HepG2 (cell line): ENCODE measurements around the gene SMARCC1. TPM values are rescaled to one million over a fixed set of nuclear protein-coding genes. Genes with fewer than 3 reads are reported as not detected.

ENCODE experiments used
- ATAC-seq: fragments of 200-7000 bp; cut with Tn5 transposase; 3 replicates; pipeline ENCODE4 v1.9.1; 2020; ENCODE audit warnings: mild to moderate bottlenecking, moderate library complexity
- BruUV-seq: library from RNA; stranded (reverse); fragments of 400-500 nt; replicated peaks from 2 replicates; lab custom pipeline; 2021; lab: Mats Ljungman, UMichigan
- CTCF ChIA-PET: fragments of 300-600 bp; formaldehyde crosslinking; extraction: SDS; loops from one replicate; lab custom pipeline; 2021; ENCODE audit warnings: low total read pairs, inconsistent platforms, low intra/inter-chr PET ratio; lab: Yijun Ruan, JAX
- POLR2A ChIA-PET: fragments of 350-600 bp; sonication (Branson Sonifier 250); formaldehyde crosslinking; loops from one replicate; lab custom pipeline; 2020; ENCODE audit warnings: antibody characterized with exemption, inconsistent platforms; lab: Yijun Ruan, JAX
- DNase-seq: peaks from one replicate; pipeline ENCODE4 v3.0.0-alpha.2; 2015; ENCODE audit warnings: low spot score
- FAIRE-seq: peaks from 3 replicates; lab custom pipeline; 2011; peaks lifted over from hg19 to GRCh38; lab: Jason Lieb, UNC
- H2AFZ ChIP-seq: one replicate; pipeline ENCODE4 v1.6.1; 2011; ENCODE audit warnings: low read length, inconsistent platforms
- H3K27ac ChIP-seq: fragments of 300-600 bp; 3 replicates; pipeline ENCODE4 v1.8.0; 2011; ENCODE audit warnings: mixed run types, mild to moderate bottlenecking, mixed read lengths, low read length, inconsistent platforms; ENCODE audit not compliant: insufficient read depth; ENCODE audit errors: extremely low read length
- H3K27me3 ChIP-seq, 2 experiments: fragments of 200-600 bp in 1 of 2; 2 replicates in 1 of 2; 3 replicates in 1 of 2; pipeline versions ENCODE4 v1.6.0 to v1.8.0; 2011; ENCODE audit warnings: low read length in 2 of 2, mild to moderate bottlenecking in 2 of 2, moderate library complexity in 2 of 2, inconsistent platforms in 1 of 2; ENCODE audit not compliant: insufficient read depth in 2 of 2, control insufficient read depth in 1 of 2
- H3K36me3 ChIP-seq, 2 experiments: fragments of 200-600 bp in 1 of 2; replicated peaks in 1 of 2; 2 replicates in 1 of 2; 3 replicates in 1 of 2; pipeline versions ENCODE4 v1.5.1 to v1.8.0; 2011; ENCODE audit warnings: low read length in 2 of 2, inconsistent platforms in 1 of 2; ENCODE audit not compliant: insufficient read depth in 2 of 2, control insufficient read depth in 1 of 2
- H3K4me1 ChIP-seq: 2 replicates; pipeline ENCODE4 v1.5.1; 2012; ENCODE audit warnings: low read length, inconsistent platforms; ENCODE audit not compliant: insufficient read depth
- H3K4me2 ChIP-seq: 2 replicates; pipeline ENCODE4 v1.6.0; 2011; ENCODE audit warnings: low read depth, low read length, inconsistent platforms
- H3K4me3 ChIP-seq, 3 experiments: fragments of 200-600 bp in 1 of 3; sonication (generic), shearing (Covaris generic) in 1 of 3; replicated peaks in 1 of 3; 2 replicates each; pipeline ENCODE4 v1.5.1; 2011 to 2016; ENCODE audit warnings: low read length in 3 of 3, inconsistent platforms in 2 of 3, low read depth in 2 of 3, mild to moderate bottlenecking in 2 of 3, control low read depth in 1 of 3, mixed read lengths in 1 of 3; ENCODE audit not compliant: insufficient read depth in 1 of 3
- H3K79me2 ChIP-seq: one replicate; pipeline ENCODE4 v1.6.1; 2011; ENCODE audit warnings: low read length, inconsistent platforms; ENCODE audit not compliant: insufficient read depth
- H3K9ac ChIP-seq: 2 replicates; pipeline ENCODE4 v1.6.0; 2011; ENCODE audit warnings: mild to moderate bottlenecking, low read depth, low read length, inconsistent platforms; ENCODE audit not compliant: insufficient read depth
- H3K9me3 ChIP-seq: 2 replicates; pipeline ENCODE4 v1.5.1; 2012; ENCODE audit warnings: mild to moderate bottlenecking, low read length
- H4K20me1 ChIP-seq: 2 replicates; pipeline ENCODE4 v1.6.0; 2011; ENCODE audit warnings: inconsistent platforms, mild to moderate bottlenecking, low read length, moderate library complexity; ENCODE audit not compliant: insufficient read depth
- ATF5 ChIP-seq: sonication (generic); formaldehyde crosslinking; IDR thresholded peaks from 2 replicates; pipeline ENCODE4 v1.4.0; 2020; ENCODE audit warnings: mild to moderate bottlenecking, low read depth, missing genetic modification reagents
- HIVEP1 ChIP-seq: sonication (generic); formaldehyde crosslinking; IDR thresholded peaks from 2 replicates; pipeline ENCODE4 v1.4.0; 2020; ENCODE audit warnings: mild to moderate bottlenecking, missing genetic modification reagents
- HNRNPUL1 ChIP-seq: fragments of 200-400 bp; formaldehyde crosslinking; IDR thresholded peaks from 2 replicates; pipeline ENCODE4 v1.6.1; 2017; ENCODE audit warnings: low read depth, mild to moderate bottlenecking, low read length, moderate library complexity
- IKZF1 ChIP-seq: fragments of 450-650 bp; IDR thresholded peaks from 2 replicates; pipeline ENCODE4 v1.7.1; 2016
- JUN ChIP-seq: sonication (generic); formaldehyde crosslinking; IDR thresholded peaks from 2 replicates; pipeline ENCODE4 v1.4.0; 2020; ENCODE audit warnings: mild to moderate bottlenecking, missing genetic modification reagents
- JUNB ChIP-seq: sonication (generic); formaldehyde crosslinking; IDR thresholded peaks from 2 replicates; pipeline ENCODE4 v1.8.0; 2022; ENCODE audit warnings: missing genetic modification reagents, mild to moderate bottlenecking, borderline replicate concordance
- MAFK ChIP-seq, 2 experiments: IDR thresholded peaks in 1 of 2; conservative IDR thresholded peaks in 1 of 2; 2 replicates each; pipeline ENCODE4 v1.6.1; 2011; ENCODE audit warnings: improper control_type of control experiment in 2 of 2, low read length in 2 of 2
- MAZ ChIP-seq, 2 experiments: sonication (generic) in 1 of 2; formaldehyde crosslinking in 1 of 2; IDR thresholded peaks; 2 replicates each; pipeline versions ENCODE4 v1.5.0 to v1.6.1; 2012 to 2020; ENCODE audit warnings: low read depth in 2 of 2, mild to moderate bottlenecking in 2 of 2, borderline replicate concordance in 1 of 2, improper control_type of control experiment in 1 of 2, low read length in 1 of 2, missing genetic modification reagents in 1 of 2, moderate library complexity in 1 of 2
- MTF1 ChIP-seq: sonication (generic); formaldehyde crosslinking; IDR thresholded peaks from 2 replicates; pipeline ENCODE4 v1.5.0; 2020; ENCODE audit warnings: missing genetic modification reagents
- MYC ChIP-seq: sonication (generic); formaldehyde crosslinking; IDR thresholded peaks from 2 replicates; pipeline ENCODE4 v1.9.0; 2021; ENCODE audit warnings: missing genetic modification reagents, borderline replicate concordance
- PHB2 ChIP-seq: fragments of 450-650 bp; IDR thresholded peaks from 2 replicates; pipeline ENCODE4 v1.6.1; 2018; ENCODE audit not compliant: partially characterized antibody
- RFX5 ChIP-seq: IDR thresholded peaks from 2 replicates; pipeline ENCODE4 v1.6.1; 2011; ENCODE audit warnings: low read depth, low read length, improper control_type of control experiment
- SALL2 ChIP-seq: sonication (generic); formaldehyde crosslinking; IDR thresholded peaks from 2 replicates; pipeline ENCODE4 v1.8.1; 2023; ENCODE audit warnings: mild to moderate bottlenecking, missing genetic modification reagents, inconsistent platforms
- SKI ChIP-seq: fragments of 450-650 bp; IDR thresholded peaks from one replicate; pipeline ENCODE4 v1.6.1; 2018; ENCODE audit warnings: mild to moderate bottlenecking; ENCODE audit not compliant: partially characterized antibody
- SMAD1 ChIP-seq: sonication (generic); formaldehyde crosslinking; IDR thresholded peaks from 2 replicates; pipeline ENCODE4 v1.4.0; 2020; ENCODE audit warnings: missing genetic modification reagents, low read depth, mild to moderate bottlenecking, borderline replicate concordance
- SRF ChIP-seq: IDR thresholded peaks from 2 replicates; pipeline ENCODE4 v1.6.1; 2011; ENCODE audit warnings: mild to moderate bottlenecking, low read depth, low read length, moderate library complexity
- ZNF512 ChIP-seq: sonication (generic); formaldehyde crosslinking; IDR thresholded peaks from 2 replicates; pipeline ENCODE4 v1.4.0; 2020; ENCODE audit warnings: mild to moderate bottlenecking, missing genetic modification reagents
- ZNF543 ChIP-seq: sonication (generic); formaldehyde crosslinking; IDR thresholded peaks from 2 replicates; pipeline ENCODE4 v1.4.0; 2020; ENCODE audit warnings: mild to moderate bottlenecking, missing genetic modification reagents
- WGBS: methylation state at CpG from one replicate; pipeline ENCODE4 v1.1.6; 2017; ENCODE audit warnings: low lambda C conversion rate; 5-methylcytosine and 5-hydroxymethylcytosine counted together
- in situ Hi-C: cut with HindIII; loops from 2 replicates; pipeline ENCODE4 v1.10.0; 2017; ENCODE audit warnings: low pct_unique_long_range_greater_than_20kb; ENCODE audit not compliant: extremely low pct_ligation_motif_present
- intact Hi-C: fragments of 100-400 bp; cut with micrococcal nuclease; formaldehyde crosslinking; loops from one replicate; pipeline ENCODE4 v1.10.0; 2022; ENCODE audit not compliant: unreplicated experiment
- polyA plus RNA-seq, 8 experiments: library from polyadenylated mRNA; depleted of rRNA in 3 of 8; stranded (reverse) in 7 of 8; unstranded in 1 of 8; fragments of >200 nt; fragmentation: Illumina TruSeq in 4 of 8; extraction: Trizol in 4 of 8; gene quantifications; 2 replicates each; pipeline versions ENCODE4 v1.2.1 to v1.2.3, GENCODE V29; 2011 to 2016; ENCODE audit warnings: low read depth in 4 of 8, missing spikeins in 1 of 8, mixed read lengths in 1 of 8; ENCODE audit not compliant: insufficient read depth in 1 of 8
- total RNA-seq, 5 experiments: library from RNA; depleted of rRNA; stranded (reverse); fragments of >200 nt; fragmentation: Illumina TruSeq; extraction: Trizol; gene quantifications; 2 replicates each; pipeline ENCODE4 v1.2.3, GENCODE V29; 2016; ENCODE audit warnings: low read depth in 1 of 5

SMARCC1 gene
- total and polyA plus RNA-seq, 2 of the 13 experiments (the other 11 are each of a cell fraction or from before 2014, with no cell fraction given): 47.9 to 58.4 TPM

- no TSS peak for BruUV-seq
- WGBS: 99% methylated on average over 4 of the region's 4 CpGs
- in situ Hi-C loops (no loop called here), intact Hi-C loops (no loop called here)
- Histone ChIP-seq H4K20me1 (no peaks in the 10 kb centered on the region), H3K4me3 (no peak overlapping the region), H3K4me2 (no peak overlapping the region), H3K9me3 (no peaks in the 10 kb centered on the region), H2AFZ (no peak overlapping the region), H3K27me3 (no peaks in the 10 kb centered on the region), H3K27ac (no peak overlapping the region), H3K36me3 (peaks cover 7 to 63% of the 10 kb centered on the region in 2 experiments), H3K79me2 (peaks cover 2% of the 10 kb centered on the region), H3K9ac (no peak overlapping the region), H3K4me1 (no peaks in the 10 kb centered on the region)
- no peak for ATAC-seq
- ChIA-PET POLR2A (no interaction called here), CTCF (no interaction called here)
- TF ChIP-seq ATF5 (CRISPR knock-in tag): no peak
- no peak for TF ChIP-seq HIVEP1 (CRISPR knock-in tag)
- TF ChIP-seq JUNB: no peak
- TF ChIP-seq JUN: no peak
- no peak for TF ChIP-seq RFX5
- TF ChIP-seq IKZF1: no peak
- TF ChIP-seq HNRNPUL1: no peak
- TF ChIP-seq SKI: no peak
- no peak for TF ChIP-seq MAFK (conservative IDR thresholded peaks at IDR 0.05 in 1 of 2, IDR thresholded peaks at IDR 0.05 in 1 of 2; ENCODE audit: low read length in 2 of 2)
- no peak for TF ChIP-seq PHB2
- TF ChIP-seq SALL2 (CRISPR knock-in tag): no peak
- no peak for TF ChIP-seq MYC (CRISPR knock-in tag)
- TF ChIP-seq SMAD1: no peak
- no peak for TF ChIP-seq MTF1
- no peak for TF ChIP-seq ZNF543
- no peak for TF ChIP-seq SRF
- TF ChIP-seq ZNF512 (CRISPR knock-in tag): no peak
- TF ChIP-seq MAZ (IDR thresholded peaks at IDR 0.05; ENCODE audit: borderline replicate concordance, low read depth, low read length): no peak
- no peak for TF ChIP-seq MAZ (CRISPR knock-in tag; IDR thresholded peaks at IDR 0.05; ENCODE audit: low read depth)
- DNase-seq: no peak
- peak; percentile 4 for FAIRE-seq
These were observed 135.3 kb downstream of the SMARCC1 start for GRCh38 chr3:47646362-47646761.
